ENCODE measurements around the gene CD63.

The CD63 gene

DNA sequence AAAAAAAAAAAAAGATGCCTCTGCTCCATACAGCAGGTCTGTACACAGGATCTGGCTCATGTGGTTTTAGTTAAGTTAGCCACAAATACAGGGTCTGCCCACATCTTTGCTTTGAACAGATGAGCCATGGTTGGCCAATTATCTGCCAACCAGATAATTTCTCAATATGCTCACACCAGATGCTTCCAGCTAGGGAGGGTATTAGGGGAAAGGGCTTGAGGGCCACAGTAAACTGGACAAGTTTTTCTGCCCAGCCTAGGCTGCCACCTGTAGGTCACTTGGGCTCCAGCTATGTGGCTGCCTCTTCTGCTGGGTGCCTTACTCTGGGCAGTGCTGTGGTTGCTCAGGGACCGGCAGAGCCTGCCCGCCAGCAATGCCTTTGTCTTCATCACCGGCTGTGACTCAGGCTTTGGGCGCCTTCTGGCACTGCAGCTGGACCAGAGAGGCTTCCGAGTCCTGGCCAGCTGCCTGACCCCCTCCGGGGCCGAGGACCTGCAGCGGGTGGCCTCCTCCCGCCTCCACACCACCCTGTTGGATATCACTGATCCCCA lies 7.8 kb downstream of the CD63 start:
- no peaks in the 10 kb centered on the region for H3K9me3 ChIP-seq (ENCODE audit: control insufficient read depth in 2 of 2, low read length in 2 of 2)
- no peaks in the 10 kb centered on the region for H3K27me3 ChIP-seq (ENCODE audit: control insufficient read depth in 1 of 2, insufficient read depth in 2 of 2, low read length in 2 of 2)
- H3K27ac ChIP-seq (ENCODE audit: low read length): peak overlapping the region; percentile 98
- peak overlapping the region; percentile 40 to 63 for H3K4me3 ChIP-seq (ENCODE audit: low read length in 2 of 2)
- peaks cover 26% of the 10 kb centered on the region in 2 donors for H3K36me3 ChIP-seq (ENCODE audit: control insufficient read depth in 2 of 2, insufficient read depth in 2 of 2, low read length in 2 of 2)
- H3K9ac ChIP-seq (ENCODE audit: low read length in 2 of 2): peak overlapping the region; percentile 36 to 52
- peaks cover 87% of the 10 kb centered on the region for H3K4me1 ChIP-seq (ENCODE audit: control insufficient read depth, insufficient read depth, low read length)

- peaks cover 17 to 18% of the 10 kb centered on the region in 2 donors for H3K36me3 ChIP-seq (ENCODE audit: control insufficient read depth in 2 of 2, insufficient read depth in 2 of 2, low read length in 2 of 2)
- H3K4me1 ChIP-seq (ENCODE audit: control insufficient read depth, insufficient read depth, low read length): peaks cover 84% of the 10 kb centered on the region
- H3K4me3 ChIP-seq (ENCODE audit: low read length in 2 of 2): peak within 1 kb of the TSS; percentile 40 to 63
- no peaks in the 10 kb centered on the region for H3K27me3 ChIP-seq (ENCODE audit: control insufficient read depth in 1 of 2, insufficient read depth in 2 of 2, low read length in 2 of 2)
- H3K27ac ChIP-seq (ENCODE audit: low read length): peak within 1 kb of the TSS; percentile 98
- no peaks in the 10 kb centered on the region for H3K9me3 ChIP-seq (ENCODE audit: control insufficient read depth in 2 of 2, low read length in 2 of 2)
- H3K9ac ChIP-seq (ENCODE audit: low read length in 2 of 2): peak within 1 kb of the TSS; percentile 73 to 87
These were observed 8.7 kb downstream of the CD63 start, which contains the start of gene RDH5 for GRCh38 chr12:55720071-55720564. RDH5 (plus strand) TSS chr12:55720393; CDS start chr12:55721185, 792 bp downstream.

DNA sequence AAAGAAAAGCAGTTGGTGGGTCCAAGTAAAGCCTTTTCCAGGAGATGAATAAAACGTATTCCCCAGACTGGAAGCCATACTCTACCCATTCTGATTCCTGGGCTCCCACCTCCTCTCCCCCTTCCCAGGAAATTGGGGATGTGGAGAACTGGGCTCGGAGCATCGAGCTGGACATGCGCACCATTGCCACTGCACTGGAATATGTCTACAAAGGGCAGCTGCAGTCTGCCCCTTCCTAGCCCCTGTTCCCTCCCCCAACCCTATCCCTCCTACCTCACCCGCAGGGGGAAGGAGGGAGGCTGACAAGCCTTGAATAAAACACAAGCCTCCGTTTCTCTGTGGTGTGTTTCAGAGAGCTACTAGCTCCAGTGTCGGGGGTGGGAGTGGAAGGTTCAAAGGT lies 9.4 kb downstream of the CD63 start:
- Histone ChIP-seq H3K9me3 (ENCODE audit: control insufficient read depth in 2 of 2, low read length in 2 of 2) (no peaks in the 10 kb centered on the region), H3K27me3 (ENCODE audit: control insufficient read depth in 1 of 2, insufficient read depth in 2 of 2, low read length in 2 of 2) (no peaks in the 10 kb centered on the region), H3K9ac (ENCODE audit: low read length in 2 of 2) (peak overlapping the region; percentile 60 to 87), H3K4me3 (ENCODE audit: low read length in 2 of 2) (peak overlapping the region in 1 of 2 donors; percentile 63), H3K27ac (ENCODE audit: low read length) (peak overlapping the region; percentile 98), H3K4me1 (ENCODE audit: control insufficient read depth, insufficient read depth, low read length) (peaks cover 81% of the 10 kb centered on the region), H3K36me3 (ENCODE audit: control insufficient read depth in 2 of 2, insufficient read depth in 2 of 2, low read length in 2 of 2) (peaks cover 10 to 13% of the 10 kb centered on the region in 2 donors)

GRCh38 chr12:55718624-55719275 lies 10.1 kb downstream of the CD63 start:
- Histone ChIP-seq H3K9ac (ENCODE audit: low read length in 2 of 2) (peak overlapping the region in 1 of 2 donors; percentile 87), H3K4me1 (ENCODE audit: control insufficient read depth, insufficient read depth, low read length) (peaks cover 75% of the 10 kb centered on the region), H3K9me3 (ENCODE audit: control insufficient read depth in 2 of 2, low read length in 2 of 2) (no peaks in the 10 kb centered on the region), H3K4me3 (ENCODE audit: low read length in 2 of 2) (peak overlapping the region in 1 of 2 donors; percentile 22), H3K27ac (ENCODE audit: low read length) (peak overlapping the region; percentile 98), H3K27me3 (ENCODE audit: control insufficient read depth in 1 of 2, insufficient read depth in 2 of 2, low read length in 2 of 2) (no peaks in the 10 kb centered on the region), H3K36me3 (ENCODE audit: control insufficient read depth in 2 of 2, insufficient read depth in 2 of 2, low read length in 2 of 2) (peaks cover 6 to 7% of the 10 kb centered on the region in 2 donors)

DNA sequence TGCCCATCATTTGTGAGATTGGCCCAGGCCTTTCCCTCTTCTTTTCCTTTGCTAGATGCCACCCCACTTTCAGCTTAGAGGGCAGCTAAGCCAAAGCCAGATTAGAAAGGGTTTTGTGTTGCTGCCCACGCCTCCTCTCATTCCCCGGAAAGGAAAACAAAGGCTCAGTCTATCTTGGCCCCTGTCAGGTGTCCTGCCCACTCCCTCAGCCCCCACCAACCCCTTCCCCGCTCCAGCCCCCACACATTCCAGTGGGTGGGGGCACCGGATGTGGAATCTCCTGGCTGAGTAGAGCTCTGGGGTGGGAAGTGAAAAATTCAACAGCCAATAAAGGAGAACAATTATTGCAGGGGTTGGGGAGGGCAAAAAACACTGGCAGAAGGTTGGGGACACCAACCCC lies 10.8 kb downstream of the CD63 start:
- Histone ChIP-seq H3K9me3 (ENCODE audit: control insufficient read depth in 2 of 2, low read length in 2 of 2) (no peaks in the 10 kb centered on the region), H3K4me1 (ENCODE audit: control insufficient read depth, insufficient read depth, low read length) (peaks cover 71% of the 10 kb centered on the region), H3K27ac (ENCODE audit: low read length) (peak overlapping the region; percentile 98), H3K36me3 (ENCODE audit: control insufficient read depth in 2 of 2, insufficient read depth in 2 of 2, low read length in 2 of 2) (peaks cover 3% of the 10 kb centered on the region in 2 donors), H3K27me3 (ENCODE audit: control insufficient read depth in 1 of 2, insufficient read depth in 2 of 2, low read length in 2 of 2) (no peaks in the 10 kb centered on the region), H3K9ac (ENCODE audit: low read length in 2 of 2) (peak overlapping the region; percentile 13 to 87), H3K4me3 (ENCODE audit: low read length in 2 of 2) (peak overlapping the region in 1 of 2 donors; percentile 15)

DNA sequence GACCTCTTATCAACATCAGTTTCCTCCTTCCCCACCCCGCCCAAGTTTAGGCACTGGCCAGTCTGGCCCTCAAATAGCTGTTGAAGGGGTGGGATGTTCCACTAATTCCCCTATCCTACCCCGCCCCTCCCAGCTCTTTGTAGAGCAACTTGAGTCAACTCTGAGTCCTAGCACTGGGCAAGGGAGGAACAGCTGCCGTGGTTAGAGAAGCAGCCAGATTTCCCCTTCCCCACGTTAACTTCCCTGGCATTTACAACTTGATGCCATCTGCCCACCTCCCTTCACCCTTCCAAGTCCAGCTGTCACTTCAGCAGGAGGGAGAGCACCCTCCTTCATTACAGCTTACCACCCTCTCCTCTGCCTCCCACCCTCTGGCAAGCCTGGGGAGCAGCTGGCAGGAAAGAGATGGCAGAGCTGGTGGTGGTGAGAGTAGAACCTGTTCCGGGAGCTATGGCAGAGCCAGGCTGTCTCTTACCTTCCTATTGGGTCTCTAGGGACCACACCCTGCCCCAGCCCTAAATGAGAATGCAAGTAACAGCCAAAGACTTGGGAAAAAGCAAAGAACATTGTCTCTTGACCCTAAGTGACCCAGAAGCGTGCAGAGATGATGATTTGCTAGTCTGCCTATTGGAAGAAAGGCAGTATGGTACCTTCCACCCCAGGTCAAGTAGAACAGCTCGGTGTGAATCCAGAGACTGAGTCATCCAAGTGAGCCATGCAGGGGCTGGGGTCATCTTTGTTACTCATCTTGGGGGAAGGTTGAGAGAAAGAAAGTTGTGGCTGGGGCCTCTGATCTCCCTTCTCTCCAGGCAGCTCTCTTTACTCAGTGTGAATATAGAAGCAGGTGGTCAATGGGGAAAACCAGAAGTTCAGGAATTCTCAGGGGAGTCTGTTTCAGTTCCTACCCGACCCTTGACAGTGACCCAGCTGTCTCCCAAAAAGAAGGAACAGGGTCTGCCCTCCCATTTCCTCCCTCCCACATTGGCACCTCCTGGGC lies 11.5 kb downstream of the CD63 start:
- H3K27me3 ChIP-seq (ENCODE audit: control insufficient read depth in 1 of 2, insufficient read depth in 2 of 2, low read length in 2 of 2): no peaks in the 10 kb centered on the region
- H3K4me1 ChIP-seq (ENCODE audit: control insufficient read depth, insufficient read depth, low read length): peaks cover 77% of the 10 kb centered on the region
- no peaks in the 10 kb centered on the region for H3K9me3 ChIP-seq (ENCODE audit: control insufficient read depth in 2 of 2, low read length in 2 of 2)
- peaks cover 0 to 3% of the 10 kb centered on the region in 2 donors for H3K36me3 ChIP-seq (ENCODE audit: control insufficient read depth in 2 of 2, insufficient read depth in 2 of 2, low read length in 2 of 2)
- H3K4me3 ChIP-seq (ENCODE audit: low read length in 2 of 2): peak overlapping the region; percentile 63 to 88
- H3K27ac ChIP-seq (ENCODE audit: low read length): peak overlapping the region; percentile 98
- peak overlapping the region; percentile 87 to 95 for H3K9ac ChIP-seq (ENCODE audit: low read length in 2 of 2)

- Histone ChIP-seq H3K4me1 (ENCODE audit: control insufficient read depth, insufficient read depth, low read length) (peaks cover 79% of the 10 kb centered on the region), H3K36me3 (ENCODE audit: control insufficient read depth in 2 of 2, insufficient read depth in 2 of 2, low read length in 2 of 2) (peaks cover 0 to 3% of the 10 kb centered on the region in 2 donors), H3K4me3 (ENCODE audit: low read length in 2 of 2) (peak overlapping the region; percentile 63 to 88), H3K9ac (ENCODE audit: low read length in 2 of 2) (peak overlapping the region; percentile 87 to 95), H3K9me3 (ENCODE audit: control insufficient read depth in 2 of 2, low read length in 2 of 2) (no peaks in the 10 kb centered on the region), H3K27me3 (ENCODE audit: control insufficient read depth in 1 of 2, insufficient read depth in 2 of 2, low read length in 2 of 2) (no peaks in the 10 kb centered on the region), H3K27ac (ENCODE audit: low read length) (peak overlapping the region; percentile 98)
These were observed 12.2 kb downstream of the CD63 start for GRCh38 chr12:55716582-55716957.

DNA sequence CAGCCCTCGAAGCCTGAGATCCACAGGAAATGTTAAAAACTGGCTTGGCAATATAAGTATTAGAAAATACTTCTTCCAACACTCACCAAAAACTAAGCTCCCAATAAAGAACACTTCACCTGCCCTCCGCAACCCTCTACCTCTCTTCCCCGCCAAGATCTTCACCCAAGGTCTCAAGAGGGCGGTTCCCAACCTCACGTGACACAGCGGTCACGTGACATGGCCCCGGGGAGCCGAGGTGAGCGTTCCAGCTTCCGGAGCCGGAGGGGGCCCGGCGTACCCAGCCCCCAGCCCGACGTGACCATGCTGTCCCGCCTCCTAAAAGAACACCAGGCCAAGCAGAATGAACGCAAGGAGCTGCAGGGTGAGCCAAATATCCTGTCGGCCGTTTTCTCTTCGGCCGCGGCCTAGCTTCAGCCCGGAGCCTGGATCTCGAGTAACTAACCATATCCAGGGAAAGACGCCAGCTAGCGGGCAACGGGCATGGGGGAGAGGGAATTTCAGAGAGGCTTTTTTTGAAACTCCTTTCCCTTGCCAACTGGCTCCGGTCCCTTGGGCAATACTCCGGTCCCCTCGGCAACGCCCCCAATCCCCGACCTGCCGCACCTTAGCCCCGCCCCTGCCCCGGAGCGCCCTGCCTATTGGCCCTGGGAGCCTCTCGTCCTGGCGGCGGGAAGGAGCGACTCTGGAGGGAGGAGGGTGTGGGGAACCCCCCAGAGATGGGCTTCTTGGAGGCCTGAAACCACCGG lies 12.8 kb downstream of the CD63 start, which contains the start of gene BLOC1S1:
BLOC1S1 (plus strand) TSS at position 214 of the 749 bp plus-strand sequence; CDS start at position 220, 6 bp downstream.
- no peaks in the 10 kb centered on the region for H3K27me3 ChIP-seq (ENCODE audit: control insufficient read depth in 1 of 2, insufficient read depth in 2 of 2, low read length in 2 of 2)
- peak within 1 kb of the TSS; percentile 87 to 95 for H3K9ac ChIP-seq (ENCODE audit: low read length in 2 of 2)
- H3K27ac ChIP-seq (ENCODE audit: low read length): peak within 1 kb of the TSS; percentile 98
- H3K4me1 ChIP-seq (ENCODE audit: control insufficient read depth, insufficient read depth, low read length): peaks cover 73% of the 10 kb centered on the region
- H3K4me3 ChIP-seq (ENCODE audit: low read length in 2 of 2): peak within 1 kb of the TSS; percentile 63 to 88
- H3K9me3 ChIP-seq (ENCODE audit: control insufficient read depth in 2 of 2, low read length in 2 of 2): no peaks in the 10 kb centered on the region
- peaks cover 0 to 3% of the 10 kb centered on the region in 2 donors for H3K36me3 ChIP-seq (ENCODE audit: control insufficient read depth in 2 of 2, insufficient read depth in 2 of 2, low read length in 2 of 2)

GRCh38 chr12:55715169-55715764 lies 13.5 kb downstream of the CD63 start:
- H3K27ac ChIP-seq (ENCODE audit: low read length): peak overlapping the region; percentile 98
- peak overlapping the region; percentile 63 to 88 for H3K4me3 ChIP-seq (ENCODE audit: low read length in 2 of 2)
- H3K27me3 ChIP-seq (ENCODE audit: control insufficient read depth in 1 of 2, insufficient read depth in 2 of 2, low read length in 2 of 2): no peaks in the 10 kb centered on the region
- no peaks in the 10 kb centered on the region for H3K9me3 ChIP-seq (ENCODE audit: control insufficient read depth in 2 of 2, low read length in 2 of 2)
- H3K9ac ChIP-seq (ENCODE audit: low read length in 2 of 2): peak overlapping the region; percentile 87 to 95
- peaks cover 71% of the 10 kb centered on the region for H3K4me1 ChIP-seq (ENCODE audit: control insufficient read depth, insufficient read depth, low read length)
- peaks cover 0 to 3% of the 10 kb centered on the region in 2 donors for H3K36me3 ChIP-seq (ENCODE audit: control insufficient read depth in 2 of 2, insufficient read depth in 2 of 2, low read length in 2 of 2)
